K562 (cell line): ENCODE data around the gene NRARP. TPM values are rescaled to one million over a fixed set of nuclear protein-coding genes. Genes with fewer than 3 reads are reported as not detected.

ENCODE experiments used
- HMGN3 ChIP-seq: IDR thresholded peaks from 2 replicates; pipeline ENCODE4 v1.6.1; 2011; ENCODE audit warnings: borderline replicate concordance, low read depth, mild to moderate bottlenecking, mixed read lengths, low read length; ENCODE audit not compliant: insufficient read length; ENCODE audit errors: extremely low read depth
- JUND ChIP-seq, 2 experiments: IDR thresholded peaks; 2 replicates in 1 of 2; 3 replicates in 1 of 2; pipeline ENCODE4 v1.6.1; 2011; ENCODE audit warnings: borderline replicate concordance in 2 of 2, low read depth in 2 of 2, low read length in 2 of 2, improper control_type of control experiment in 1 of 2, missing biosample characterization in 1 of 2, missing genetic modification characterization in 1 of 2, missing genetic modification reagents in 1 of 2
- L3MBTL2 ChIP-seq: fragments of 450-650 bp; IDR thresholded peaks from 2 replicates; pipeline ENCODE4 v1.6.1; 2016; ENCODE audit warnings: mild to moderate bottlenecking, moderate library complexity
- NEUROD1 ChIP-seq: fragments of 150-350 bp; IDR thresholded peaks from 2 replicates; pipeline ENCODE4 v1.6.1; 2014; ENCODE audit warnings: borderline replicate concordance, low read length, low read depth; ENCODE audit not compliant: partially characterized antibody
- TAF1 ChIP-seq: IDR thresholded peaks from 2 replicates; pipeline ENCODE4 v1.6.1; 2011; ENCODE audit warnings: mild to moderate bottlenecking, low read length, moderate library complexity; ENCODE audit not compliant: insufficient read depth, control insufficient read depth, severe bottlenecking; ENCODE audit errors: extremely low read depth
- WHSC1 ChIP-seq: IDR thresholded peaks from one replicate; pipeline ENCODE4 v1.6.1; 2012; ENCODE audit warnings: low read length, control low read depth, inconsistent platforms
- ZNF140 ChIP-seq: fragments of 250-450 bp; sonication (Bioruptor Pico); IDR thresholded peaks from 2 replicates; pipeline ENCODE4 v1.8.0; 2021; ENCODE audit warnings: moderate library complexity, mild to moderate bottlenecking, inconsistent platforms
- polyA plus RNA-seq, 8 experiments: library from polyadenylated mRNA; depleted of rRNA in 4 of 8; stranded (reverse) in 5 of 8; unstranded in 3 of 8; fragments of >200 nt; fragmentation: Nextera tagmentation in 2 of 8; fragmentation: Illumina TruSeq in 1 of 8; extraction: Ambion mirVana in 2 of 8; extraction: Trizol in 1 of 8; gene quantifications; 2 replicates each; pipeline versions ENCODE4 v1.2.1 to v1.2.3, GENCODE V29; 2011 to 2014; ENCODE audit warnings: inconsistent platforms in 1 of 8, missing spikeins in 1 of 8
- total RNA-seq, 7 experiments: library from RNA; depleted of rRNA in 6 of 7; stranded (reverse); fragments of >200 nt in 6 of 7; fragmentation: Illumina TruSeq in 2 of 7; extraction: Trizol in 2 of 7; gene quantifications; 2 replicates each; pipeline versions ENCODE4 v1.2.1 to v1.2.3, GENCODE V29; 2011 to 2021; ENCODE audit warnings: low replicate concordance in 1 of 7
- TF ChIP-seq, protein P1 (sequence below), 2 experiments: fragments of 450-650 bp; formaldehyde crosslinking in 1 of 2; IDR thresholded peaks; 2 replicates each; pipeline versions ENCODE4 v1.4.0 to v1.6.1; 2014 to 2020; ENCODE audit warnings: mild to moderate bottlenecking in 2 of 2, borderline replicate concordance in 1 of 2, low read depth in 1 of 2
- TF ChIP-seq, protein P2 (sequence below): IDR thresholded peaks from 2 replicates; pipeline ENCODE4 v1.6.1; 2012; ENCODE audit warnings: low read depth, low read length, improper control_type of control experiment, borderline replicate concordance
- TF ChIP-seq, protein P3 (sequence below): fragments of 250-450 bp; sonication (Bioruptor Pico); IDR thresholded peaks from 2 replicates; pipeline ENCODE4 v1.8.0; 2022; ENCODE audit warnings: moderate library complexity, mild to moderate bottlenecking, inconsistent platforms
- TF ChIP-seq, protein P4 (sequence below), 2 experiments: fragments of 450-650 bp in 1 of 2; sonication (generic) in 1 of 2; formaldehyde crosslinking in 1 of 2; IDR thresholded peaks in 1 of 2; conservative IDR thresholded peaks in 1 of 2; 2 replicates each; pipeline versions ENCODE4 v1.6.1 to v1.8.1; 2016 to 2023; ENCODE audit warnings: mild to moderate bottlenecking in 2 of 2, moderate library complexity in 2 of 2, inconsistent platforms in 1 of 2, missing genetic modification reagents in 1 of 2

NRARP gene
- total and polyA plus RNA-seq, 9 of the 15 experiments (the other 6 are each of a cell fraction or from before 2014, with no cell fraction given): 2.0 to 24.5 (median 7.2) TPM; not detected in 2

DNA sequence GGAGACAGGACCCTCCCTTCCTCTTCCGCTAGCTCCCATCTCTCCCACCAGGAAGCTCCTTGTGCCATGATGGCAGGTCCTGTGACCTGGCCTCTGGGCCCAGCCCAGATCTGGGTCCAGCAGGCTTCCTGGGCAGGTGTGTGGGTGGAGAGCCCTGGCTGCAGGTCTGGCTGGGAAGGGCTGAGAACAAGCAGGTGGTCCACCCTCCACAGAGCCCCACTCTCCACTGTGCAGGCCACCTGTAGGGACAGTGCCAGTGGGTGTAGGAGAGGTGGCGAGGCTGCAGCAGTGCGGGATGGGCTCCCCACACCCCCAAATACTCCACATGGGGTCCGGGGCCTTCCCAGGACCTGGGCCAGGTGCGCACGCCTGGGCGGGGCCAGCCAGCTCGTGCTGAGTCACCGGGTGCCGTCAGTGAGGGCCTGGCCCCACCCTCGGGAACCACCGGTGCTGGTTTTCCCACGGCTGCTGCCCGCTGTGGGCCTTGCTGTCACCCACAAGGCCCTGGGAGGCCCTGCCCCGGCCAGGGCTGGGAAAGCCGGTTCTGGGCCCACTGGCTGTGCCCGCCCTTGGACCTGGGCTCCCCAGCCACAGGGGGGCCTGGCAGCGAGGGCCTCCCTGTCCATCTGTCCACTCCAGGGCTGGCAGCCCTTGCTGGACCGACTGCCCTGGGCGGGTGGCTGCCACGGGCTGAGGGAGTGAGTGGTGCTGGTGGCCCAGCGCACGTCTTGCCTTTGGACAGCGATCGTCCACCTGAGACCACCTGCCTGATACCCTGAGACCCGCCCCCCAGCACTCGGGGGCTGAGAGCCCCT, 9.3 kb upstream of the NRARP start (continued):
- TF ChIP-seq, protein P1, sequence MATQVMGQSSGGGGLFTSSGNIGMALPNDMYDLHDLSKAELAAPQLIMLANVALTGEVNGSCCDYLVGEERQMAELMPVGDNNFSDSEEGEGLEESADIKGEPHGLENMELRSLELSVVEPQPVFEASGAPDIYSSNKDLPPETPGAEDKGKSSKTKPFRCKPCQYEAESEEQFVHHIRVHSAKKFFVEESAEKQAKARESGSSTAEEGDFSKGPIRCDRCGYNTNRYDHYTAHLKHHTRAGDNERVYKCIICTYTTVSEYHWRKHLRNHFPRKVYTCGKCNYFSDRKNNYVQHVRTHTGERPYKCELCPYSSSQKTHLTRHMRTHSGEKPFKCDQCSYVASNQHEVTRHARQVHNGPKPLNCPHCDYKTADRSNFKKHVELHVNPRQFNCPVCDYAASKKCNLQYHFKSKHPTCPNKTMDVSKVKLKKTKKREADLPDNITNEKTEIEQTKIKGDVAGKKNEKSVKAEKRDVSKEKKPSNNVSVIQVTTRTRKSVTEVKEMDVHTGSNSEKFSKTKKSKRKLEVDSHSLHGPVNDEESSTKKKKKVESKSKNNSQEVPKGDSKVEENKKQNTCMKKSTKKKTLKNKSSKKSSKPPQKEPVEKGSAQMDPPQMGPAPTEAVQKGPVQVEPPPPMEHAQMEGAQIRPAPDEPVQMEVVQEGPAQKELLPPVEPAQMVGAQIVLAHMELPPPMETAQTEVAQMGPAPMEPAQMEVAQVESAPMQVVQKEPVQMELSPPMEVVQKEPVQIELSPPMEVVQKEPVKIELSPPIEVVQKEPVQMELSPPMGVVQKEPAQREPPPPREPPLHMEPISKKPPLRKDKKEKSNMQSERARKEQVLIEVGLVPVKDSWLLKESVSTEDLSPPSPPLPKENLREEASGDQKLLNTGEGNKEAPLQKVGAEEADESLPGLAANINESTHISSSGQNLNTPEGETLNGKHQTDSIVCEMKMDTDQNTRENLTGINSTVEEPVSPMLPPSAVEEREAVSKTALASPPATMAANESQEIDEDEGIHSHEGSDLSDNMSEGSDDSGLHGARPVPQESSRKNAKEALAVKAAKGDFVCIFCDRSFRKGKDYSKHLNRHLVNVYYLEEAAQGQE (IDR thresholded peaks at IDR 0.05; ENCODE audit: borderline replicate concordance): no peak
- TF ChIP-seq, protein P1 (CRISPR knock-in tag; IDR thresholded peaks at IDR 0.05; ENCODE audit: low read depth): no peak
- TF ChIP-seq HMGN3: peak; percentile 48
- no peak for TF ChIP-seq NEUROD1
- TF ChIP-seq, protein P2, sequence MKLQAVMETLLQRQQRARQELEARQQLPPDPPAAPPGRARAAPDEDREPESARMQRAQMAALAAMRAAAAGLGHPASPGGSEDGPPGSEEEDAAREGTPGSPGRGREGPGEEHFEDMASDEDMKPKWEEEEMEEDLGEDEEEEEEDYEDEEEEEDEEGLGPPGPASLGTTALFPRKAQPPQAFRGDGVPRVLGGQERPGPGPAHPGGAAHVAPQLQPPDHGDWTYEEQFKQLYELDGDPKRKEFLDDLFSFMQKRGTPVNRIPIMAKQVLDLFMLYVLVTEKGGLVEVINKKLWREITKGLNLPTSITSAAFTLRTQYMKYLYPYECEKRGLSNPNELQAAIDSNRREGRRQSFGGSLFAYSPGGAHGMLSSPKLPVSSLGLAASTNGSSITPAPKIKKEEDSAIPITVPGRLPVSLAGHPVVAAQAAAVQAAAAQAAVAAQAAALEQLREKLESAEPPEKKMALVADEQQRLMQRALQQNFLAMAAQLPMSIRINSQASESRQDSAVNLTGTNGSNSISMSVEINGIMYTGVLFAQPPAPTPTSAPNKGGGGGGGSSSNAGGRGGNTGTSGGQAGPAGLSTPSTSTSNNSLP: no peak
- TF ChIP-seq, protein P3, sequence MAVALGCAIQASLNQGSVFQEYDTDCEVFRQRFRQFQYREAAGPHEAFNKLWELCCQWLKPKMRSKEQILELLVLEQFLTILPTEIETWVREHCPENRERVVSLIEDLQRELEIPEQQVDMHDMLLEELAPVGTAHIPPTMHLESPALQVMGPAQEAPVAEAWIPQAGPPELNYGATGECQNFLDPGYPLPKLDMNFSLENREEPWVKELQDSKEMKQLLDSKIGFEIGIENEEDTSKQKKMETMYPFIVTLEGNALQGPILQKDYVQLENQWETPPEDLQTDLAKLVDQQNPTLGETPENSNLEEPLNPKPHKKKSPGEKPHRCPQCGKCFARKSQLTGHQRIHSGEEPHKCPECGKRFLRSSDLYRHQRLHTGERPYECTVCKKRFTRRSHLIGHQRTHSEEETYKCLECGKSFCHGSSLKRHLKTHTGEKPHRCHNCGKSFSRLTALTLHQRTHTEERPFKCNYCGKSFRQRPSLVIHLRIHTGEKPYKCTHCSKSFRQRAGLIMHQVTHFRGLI (CRISPR knock-in tag): no peak
- no peak for TF ChIP-seq TAF1
- no peak for TF ChIP-seq ZNF140 (CRISPR knock-in tag)
- TF ChIP-seq L3MBTL2: no peak
- peak; percentile 43; the same call in 1 of the 2 replicates for TF ChIP-seq JUND (IDR thresholded peaks at IDR 0.05; ENCODE audit: borderline replicate concordance, low read depth, low read length)
- TF ChIP-seq JUND (tag; IDR thresholded peaks at IDR 0.05; ENCODE audit: borderline replicate concordance, low read depth, low read length): peak; percentile 39; the same call in 1 of the 3 replicates
- TF ChIP-seq WHSC1: no peak
- TF ChIP-seq, protein P4, sequence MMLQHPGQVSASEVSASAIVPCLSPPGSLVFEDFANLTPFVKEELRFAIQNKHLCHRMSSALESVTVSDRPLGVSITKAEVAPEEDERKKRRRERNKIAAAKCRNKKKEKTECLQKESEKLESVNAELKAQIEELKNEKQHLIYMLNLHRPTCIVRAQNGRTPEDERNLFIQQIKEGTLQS (IDR thresholded peaks at IDR 0.05): peak; percentile 63
- TF ChIP-seq, protein P4 (CRISPR knock-in tag; conservative IDR thresholded peaks at IDR 0.05): no peak
